PFSK-1 (cell line): ENCODE data around the gene TDO2.

Source experiments
- FOXP2 ChIP-seq: optimal IDR thresholded peaks from 2 replicates; pipeline ENCODE3; 2011; ENCODE audit warnings: borderline replicate concordance, control low read depth, inconsistent platforms; ENCODE audit not compliant: insufficient read depth; ENCODE audit errors: extremely low read length, extremely low read depth
- POLR2AphosphoS5 ChIP-seq: IDR thresholded peaks from 2 replicates; pipeline ENCODE4 v1.6.1; 2012; ENCODE audit warnings: low read depth, mild to moderate bottlenecking, control low read depth, low read length, moderate library complexity
- REST ChIP-seq, 2 experiments: IDR thresholded peaks; 2 replicates each; pipeline versions ENCODE4 v1.6.1 to v1.8.0; 2011 to 2012; ENCODE audit warnings: low read depth in 2 of 2, low read length in 2 of 2, control low read depth in 1 of 2, inconsistent platforms in 1 of 2, mild to moderate bottlenecking in 1 of 2, moderate library complexity in 1 of 2; ENCODE audit not compliant: insufficient read depth in 1 of 2
- SIN3A ChIP-seq: IDR thresholded peaks from 2 replicates; pipeline ENCODE4 v1.6.1; 2012; ENCODE audit warnings: mild to moderate bottlenecking, low read length, moderate library complexity, borderline replicate concordance; ENCODE audit not compliant: insufficient read depth
- TAF1 ChIP-seq: IDR thresholded peaks from 2 replicates; pipeline ENCODE4 v1.6.1; 2012; ENCODE audit warnings: low read length, control low read depth, borderline replicate concordance; ENCODE audit not compliant: insufficient read depth

TDO2 gene

DNA sequence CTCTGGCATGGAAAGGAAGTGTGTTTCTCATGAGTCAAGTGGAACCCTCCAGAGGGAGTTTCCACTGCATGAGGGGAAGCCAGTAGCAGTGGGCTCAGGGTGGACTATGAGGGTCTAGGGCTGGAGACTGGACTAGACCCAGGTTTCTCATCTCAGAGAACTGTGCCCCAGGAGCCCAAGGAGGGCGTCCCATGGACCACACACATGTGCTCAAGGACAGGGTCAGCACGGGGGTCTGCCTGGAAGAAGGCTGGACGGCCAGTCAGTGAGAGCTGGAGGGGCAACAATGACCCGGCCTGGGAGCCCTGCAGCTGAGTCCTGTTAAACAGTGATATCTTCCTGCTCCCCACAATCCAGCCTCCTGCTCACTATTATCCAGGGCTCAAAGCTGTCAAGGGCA lies 55.9 kb downstream of the TDO2 start:
- TF ChIP-seq REST (IDR thresholded peaks at IDR 0.05; ENCODE audit: insufficient read depth in 1 of 2, low read depth in 2 of 2, low read length in 2 of 2) (no peak), TAF1 (no peak), SIN3A (no peak), FOXP2 (no peak), POLR2AphosphoS5 (no peak)

- no peak for TF ChIP-seq REST (IDR thresholded peaks at IDR 0.05; ENCODE audit: insufficient read depth in 1 of 2, low read depth in 2 of 2, low read length in 2 of 2)
- no peak for TF ChIP-seq POLR2AphosphoS5
Observed at GRCh38 chr4:155960522-155960921, 57.0 kb downstream of the TDO2 start.

- TF ChIP-seq POLR2AphosphoS5: no peak
- no peak for TF ChIP-seq SIN3A
- TF ChIP-seq REST (IDR thresholded peaks at IDR 0.05; ENCODE audit: insufficient read depth in 1 of 2, low read depth in 2 of 2, low read length in 2 of 2): no peak
- TF ChIP-seq TAF1: no peak
- no peak for TF ChIP-seq FOXP2
Observed at GRCh38 chr4:155961575-155961974, 58.1 kb downstream of the TDO2 start.

GRCh38 chr4:155962767-155963166 lies 59.3 kb downstream of the TDO2 start:
- TF ChIP-seq REST (IDR thresholded peaks at IDR 0.05; ENCODE audit: insufficient read depth in 1 of 2, low read depth in 2 of 2, low read length in 2 of 2) (no peak), SIN3A (no peak), FOXP2 (no peak), TAF1 (no peak), POLR2AphosphoS5 (no peak)

DNA sequence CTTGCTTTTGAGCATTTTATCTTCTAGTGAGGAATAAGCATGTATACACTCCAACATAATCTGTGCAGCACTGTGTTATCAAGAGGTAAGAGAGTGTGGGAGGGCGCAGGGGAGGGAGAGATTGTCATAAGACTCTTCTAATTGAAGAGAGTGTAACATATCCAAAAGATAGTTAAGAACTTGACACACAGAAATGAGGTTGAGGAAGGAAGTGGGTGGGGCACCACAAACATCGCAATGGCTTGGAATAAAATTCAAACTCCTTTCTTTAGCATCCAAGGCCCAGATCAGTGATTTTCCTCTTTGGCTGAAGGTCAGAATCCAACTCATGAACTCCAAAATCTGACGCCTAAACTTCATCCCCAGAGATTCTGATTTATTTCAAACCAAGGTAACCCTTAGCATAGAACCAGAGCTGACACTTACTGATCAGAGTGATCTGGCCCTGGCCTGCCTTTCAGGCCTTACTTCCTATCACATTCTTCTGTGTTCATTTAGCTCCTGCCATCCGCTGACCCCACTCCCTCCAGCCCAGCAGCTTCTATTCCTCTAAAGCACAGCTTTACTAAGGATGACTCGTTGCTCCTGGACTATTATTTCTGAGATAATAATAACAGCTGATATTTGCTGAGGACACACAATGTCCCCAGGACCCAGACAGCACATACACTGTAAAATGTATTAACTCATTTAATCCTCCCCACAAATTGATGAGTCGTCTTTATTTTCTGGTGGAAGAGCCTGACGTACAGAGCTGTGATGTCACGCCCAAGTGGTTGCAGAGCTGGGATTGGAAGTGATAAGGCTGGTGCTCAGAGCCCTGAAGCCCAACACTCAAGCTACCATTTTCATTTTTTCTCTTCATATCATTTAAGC lies 60.8 kb downstream of the TDO2 start:
- no peak for TF ChIP-seq REST (IDR thresholded peaks at IDR 0.05; ENCODE audit: insufficient read depth in 1 of 2, low read depth in 2 of 2, low read length in 2 of 2)
- TF ChIP-seq SIN3A: no peak
- no peak for TF ChIP-seq FOXP2
- no peak for TF ChIP-seq POLR2AphosphoS5
- no peak for TF ChIP-seq TAF1
